ENCODE results near the gene GLT1D1.

The GLT1D1 gene

GRCh38 chr12:128992550-128992949, 139.3 kb downstream of the GLT1D1 start:
- H3K4me3 ChIP-seq (ENCODE audit: low read length) = no peak overlapping the region
- peaks cover 1% of the 10 kb centered on the region for H3K9me3 ChIP-seq (ENCODE audit: low read length)
- H2AFZ ChIP-seq (ENCODE audit: low read depth, low read length) = no peak overlapping the region
- H3K36me3 ChIP-seq (ENCODE audit: insufficient read depth, low read length) = no peaks in the 10 kb centered on the region
- H3K4me1 ChIP-seq (ENCODE audit: insufficient read depth, low read length) = peaks cover 10% of the 10 kb centered on the region
- H3K27me3 ChIP-seq (ENCODE audit: insufficient read depth, low read length) = no peaks in the 10 kb centered on the region

- no peak overlapping the region for H2AFZ ChIP-seq (ENCODE audit: low read depth, low read length)
- no peak overlapping the region for H3K4me3 ChIP-seq (ENCODE audit: low read length)
- H3K36me3 ChIP-seq (ENCODE audit: insufficient read depth, low read length) = no peaks in the 10 kb centered on the region
- peaks cover 1% of the 10 kb centered on the region for H3K9me3 ChIP-seq (ENCODE audit: low read length)
- H3K4me1 ChIP-seq (ENCODE audit: insufficient read depth, low read length) = peaks cover 10% of the 10 kb centered on the region
- no peaks in the 10 kb centered on the region for H3K27me3 ChIP-seq (ENCODE audit: insufficient read depth, low read length)
Observed at GRCh38 chr12:128994856-128995255, 141.6 kb downstream of the GLT1D1 start.

- peaks cover 10% of the 10 kb centered on the region for H3K4me1 ChIP-seq (ENCODE audit: insufficient read depth, low read length)
- H3K36me3 ChIP-seq (ENCODE audit: insufficient read depth, low read length) = no peaks in the 10 kb centered on the region
- H2AFZ ChIP-seq (ENCODE audit: low read depth, low read length) = no peak overlapping the region
- no peak overlapping the region for H3K4me3 ChIP-seq (ENCODE audit: low read length)
- H3K27me3 ChIP-seq (ENCODE audit: insufficient read depth, low read length) = no peaks in the 10 kb centered on the region
- H3K9me3 ChIP-seq (ENCODE audit: low read length) = peaks cover 1% of the 10 kb centered on the region
Observed at GRCh38 chr12:128995619-128996018, 142.3 kb downstream of the GLT1D1 start.

GRCh38 chr12:129001826-129002225, 148.5 kb downstream of the GLT1D1 start:
- Histone ChIP-seq H3K4me3 (ENCODE audit: low read length) (no peak overlapping the region), H3K9me3 (ENCODE audit: low read length) (no peaks in the 10 kb centered on the region), H3K36me3 (ENCODE audit: insufficient read depth, low read length) (no peaks in the 10 kb centered on the region), H3K4me1 (ENCODE audit: insufficient read depth, low read length) (peaks cover 3% of the 10 kb centered on the region), H3K27me3 (ENCODE audit: insufficient read depth, low read length) (no peaks in the 10 kb centered on the region), H2AFZ (ENCODE audit: low read depth, low read length) (no peak overlapping the region)

- Histone ChIP-seq H2AFZ (ENCODE audit: low read depth, low read length) (no peak overlapping the region), H3K9me3 (ENCODE audit: low read length) (no peaks in the 10 kb centered on the region), H3K27me3 (ENCODE audit: insufficient read depth, low read length) (no peaks in the 10 kb centered on the region), H3K4me1 (ENCODE audit: insufficient read depth, low read length) (no peaks in the 10 kb centered on the region), H3K4me3 (ENCODE audit: low read length) (no peak overlapping the region), H3K36me3 (ENCODE audit: insufficient read depth, low read length) (no peaks in the 10 kb centered on the region)
Observed at GRCh38 chr12:129002427-129002826, 149.1 kb downstream of the GLT1D1 start.

- H3K4me1 ChIP-seq (ENCODE audit: insufficient read depth, low read length) = no peaks in the 10 kb centered on the region
- peaks cover 3% of the 10 kb centered on the region for H3K27me3 ChIP-seq (ENCODE audit: insufficient read depth, low read length)
- no peak overlapping the region for H3K4me3 ChIP-seq (ENCODE audit: low read length)
- H3K36me3 ChIP-seq (ENCODE audit: insufficient read depth, low read length) = no peaks in the 10 kb centered on the region
- no peaks in the 10 kb centered on the region for H3K9me3 ChIP-seq (ENCODE audit: low read length)
- no peak overlapping the region for H2AFZ ChIP-seq (ENCODE audit: low read depth, low read length)
Observed at GRCh38 chr12:129005416-129005815, 152.1 kb downstream of the GLT1D1 start.

GRCh38 chr12:129005829-129006228, 152.6 kb downstream of the GLT1D1 start:
- peaks cover 3% of the 10 kb centered on the region for H3K27me3 ChIP-seq (ENCODE audit: insufficient read depth, low read length)
- no peak overlapping the region for H2AFZ ChIP-seq (ENCODE audit: low read depth, low read length)
- no peaks in the 10 kb centered on the region for H3K36me3 ChIP-seq (ENCODE audit: insufficient read depth, low read length)
- no peaks in the 10 kb centered on the region for H3K9me3 ChIP-seq (ENCODE audit: low read length)
- H3K4me3 ChIP-seq (ENCODE audit: low read length) = no peak overlapping the region
- H3K4me1 ChIP-seq (ENCODE audit: insufficient read depth, low read length) = no peaks in the 10 kb centered on the region

GRCh38 chr12:129009833-129010622, 156.8 kb downstream of the GLT1D1 start:
- H3K27me3 ChIP-seq (ENCODE audit: insufficient read depth, low read length) = peaks cover 3% of the 10 kb centered on the region
- no peak overlapping the region for H2AFZ ChIP-seq (ENCODE audit: low read depth, low read length)
- no peaks in the 10 kb centered on the region for H3K4me1 ChIP-seq (ENCODE audit: insufficient read depth, low read length)
- H3K36me3 ChIP-seq (ENCODE audit: insufficient read depth, low read length) = no peaks in the 10 kb centered on the region
- no peaks in the 10 kb centered on the region for H3K9me3 ChIP-seq (ENCODE audit: low read length)
- H3K4me3 ChIP-seq (ENCODE audit: low read length) = no peak overlapping the region

- Histone ChIP-seq H3K4me1 (ENCODE audit: insufficient read depth, low read length) (no peaks in the 10 kb centered on the region), H3K27me3 (ENCODE audit: insufficient read depth, low read length) (no peaks in the 10 kb centered on the region), H3K36me3 (ENCODE audit: insufficient read depth, low read length) (no peaks in the 10 kb centered on the region), H3K9me3 (ENCODE audit: low read length) (peaks cover 3% of the 10 kb centered on the region), H2AFZ (ENCODE audit: low read depth, low read length) (no peak overlapping the region), H3K4me3 (ENCODE audit: low read length) (no peak overlapping the region)
Observed at GRCh38 chr12:129016159-129016558, 162.9 kb downstream of the GLT1D1 start.

- Histone ChIP-seq H3K4me3 (ENCODE audit: low read length) (no peak overlapping the region), H3K27me3 (ENCODE audit: insufficient read depth, low read length) (no peaks in the 10 kb centered on the region)
Observed at GRCh38 chr12:129025055-129025454, 171.8 kb downstream of the GLT1D1 start.

GRCh38 chr12:129028844-129029243, 175.6 kb downstream of the GLT1D1 start:
- H3K4me3 ChIP-seq (ENCODE audit: low read length) = no peak overlapping the region
- no peak overlapping the region for H2AFZ ChIP-seq (ENCODE audit: low read depth, low read length)
- H3K27me3 ChIP-seq (ENCODE audit: insufficient read depth, low read length) = no peaks in the 10 kb centered on the region
- no peaks in the 10 kb centered on the region for H3K36me3 ChIP-seq (ENCODE audit: insufficient read depth, low read length)
- no peaks in the 10 kb centered on the region for H3K9me3 ChIP-seq (ENCODE audit: low read length)
- no peaks in the 10 kb centered on the region for H3K4me1 ChIP-seq (ENCODE audit: insufficient read depth, low read length)

More at GRCh38 chr12:129025055-129025454, 171.8 kb downstream of the GLT1D1 start:
- Histone ChIP-seq H3K4me1 (ENCODE audit: insufficient read depth, low read length) (no peaks in the 10 kb centered on the region), H2AFZ (ENCODE audit: low read depth, low read length) (no peak overlapping the region), H3K9me3 (ENCODE audit: low read length) (no peaks in the 10 kb centered on the region), H3K36me3 (ENCODE audit: insufficient read depth, low read length) (no peaks in the 10 kb centered on the region)

Data from neuron (in vitro differentiated cells).